Activated naive CD4-positive, alpha-beta T cell treated with anti-CD3 and anti-CD28 coated beads, Interleukin-2, amount 50 U/mL, for 16 hours (primary cell): Measurements from ENCODE around the gene CABP7.

Source experiments
- DNase-seq: peaks from one replicate; pipeline ENCODE4 v3.0.0-alpha.2; 2020

Gene CABP7

DNA sequence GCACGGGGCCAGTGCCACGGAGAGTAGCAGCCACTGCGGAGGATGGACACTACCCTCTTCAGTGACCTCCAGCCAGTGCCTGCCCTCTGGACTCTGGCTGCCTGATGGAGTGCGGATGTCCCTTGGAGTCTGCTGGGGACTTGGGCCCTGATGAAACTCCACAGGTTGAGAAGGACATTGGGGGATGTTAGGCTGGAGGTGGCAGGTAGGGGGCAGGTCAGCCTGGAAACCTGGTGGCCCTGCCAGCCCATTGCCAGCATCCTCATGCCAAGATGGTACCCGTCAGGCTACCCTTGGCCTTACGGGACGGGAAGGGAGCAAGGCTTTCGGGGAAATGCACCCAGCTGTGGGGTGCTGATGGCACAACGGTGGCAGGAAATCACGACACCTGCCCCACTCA, 4.0 kb downstream of the CABP7 start:
- DNase-seq: no peak

DNA sequence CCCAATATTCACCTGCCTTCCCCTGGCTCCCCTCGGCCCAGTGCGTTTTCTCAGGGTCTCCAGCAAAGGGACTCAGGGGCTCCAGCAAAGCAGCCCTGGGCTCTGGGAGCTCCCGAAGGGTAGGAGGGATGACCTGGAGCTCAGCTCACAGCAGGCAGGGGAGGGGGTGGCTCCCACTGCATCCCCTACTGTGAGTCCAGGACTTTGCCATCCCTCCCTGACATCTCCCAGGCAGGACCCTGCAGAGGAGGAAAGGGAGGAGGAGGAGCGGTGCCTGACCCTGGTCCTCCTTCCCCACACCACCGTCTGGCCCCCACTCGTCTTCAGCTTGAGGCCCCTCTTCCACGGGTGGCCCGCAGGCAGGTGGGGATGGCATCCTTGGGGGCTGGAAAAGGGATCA, 5.0 kb downstream of the CABP7 start:
- DNase-seq: no peak

DNA sequence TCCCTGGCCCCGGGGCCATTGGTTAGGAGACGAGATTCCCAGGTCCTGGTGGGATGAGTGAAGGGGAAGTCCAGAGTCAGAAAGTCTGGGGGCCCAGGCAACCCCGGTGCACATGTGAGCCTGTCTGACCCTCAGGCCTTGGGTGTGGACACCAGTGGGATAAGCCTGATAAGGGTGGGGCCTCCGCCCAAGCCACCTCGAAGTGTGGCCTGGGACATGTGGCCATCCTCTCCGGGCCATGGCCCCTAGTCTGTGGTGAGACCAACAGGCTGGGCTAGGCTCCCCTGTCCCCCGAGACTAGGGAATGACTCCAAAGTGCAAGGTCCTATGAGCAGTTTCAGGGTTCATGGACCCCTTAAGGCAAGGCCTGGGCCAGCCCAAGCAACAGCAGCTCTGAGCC, 6.3 kb downstream of the CABP7 start:
- DNase-seq: no peak

DNA sequence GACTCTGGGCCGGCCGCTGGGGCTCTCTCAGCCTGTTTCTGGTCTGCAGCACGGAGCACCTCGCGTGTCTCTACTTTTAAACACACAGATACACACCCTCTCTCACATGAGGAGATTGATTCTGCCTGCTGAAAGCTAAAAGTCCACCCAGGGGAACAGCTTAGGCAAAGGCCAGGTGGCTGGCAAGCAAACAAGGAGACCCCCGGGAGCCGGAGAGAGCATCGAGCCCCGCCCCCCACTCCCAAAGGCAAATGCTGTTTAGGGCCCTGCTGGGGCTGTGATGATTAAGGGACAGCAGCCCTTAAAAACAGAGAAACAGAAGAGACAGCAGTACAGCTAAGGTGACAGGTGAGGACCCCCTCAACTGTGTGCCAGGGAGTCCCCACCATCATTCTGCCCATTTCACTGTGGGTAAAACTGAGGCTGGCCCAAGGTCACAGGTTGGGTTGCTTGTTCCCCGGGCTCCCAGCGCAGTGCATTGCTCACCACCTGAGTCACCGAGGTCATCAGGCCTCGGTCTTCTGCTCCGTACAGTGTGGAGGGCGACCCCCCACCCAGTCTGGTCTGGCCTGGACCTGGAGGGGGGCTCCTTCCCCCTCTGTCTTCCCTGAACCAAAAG, 6.8 kb downstream of the CABP7 start:
- DNase-seq: no peak

DNA sequence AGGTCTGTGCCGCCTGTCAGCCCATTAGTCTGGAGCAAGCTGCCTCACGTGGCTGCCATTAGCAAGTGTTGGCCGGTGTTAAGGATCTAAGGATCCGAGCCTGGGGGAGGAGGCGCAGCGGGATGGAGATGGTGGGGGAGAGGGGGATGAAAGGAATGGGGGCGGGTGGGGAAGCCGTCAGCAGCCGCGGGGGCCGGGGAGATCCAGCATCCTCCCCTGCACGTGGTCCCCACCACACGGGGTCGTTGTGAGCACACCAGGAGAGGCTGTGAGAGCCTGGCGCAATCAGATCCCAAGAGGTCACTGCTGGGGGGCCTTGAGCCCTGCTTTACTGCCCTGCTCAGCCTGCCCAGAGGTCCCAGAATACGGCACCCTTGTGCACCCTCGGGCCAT, 7.3 kb downstream of the CABP7 start:
- no peak for DNase-seq

DNA sequence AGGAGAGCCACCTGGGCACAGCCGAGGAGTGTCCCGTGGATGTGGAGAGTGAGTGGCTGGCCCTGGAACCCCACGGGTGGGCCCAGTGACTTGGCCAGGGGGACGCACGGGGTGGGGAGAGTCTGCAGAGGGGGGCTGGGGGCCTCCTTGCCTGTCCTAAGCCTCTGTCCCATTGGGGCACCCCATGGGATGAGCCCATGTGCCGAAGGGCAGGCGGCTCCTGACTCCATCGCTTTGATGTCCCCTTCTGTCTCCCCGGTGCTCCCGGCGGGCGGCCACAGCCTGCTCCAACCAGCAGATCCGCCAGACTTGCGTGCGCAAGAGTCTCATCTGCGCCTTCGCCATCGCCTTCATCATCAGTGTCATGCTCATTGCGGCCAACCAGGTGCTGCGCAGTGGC, 9.4 kb downstream of the CABP7 start:
- DNase-seq: no peak

DNA sequence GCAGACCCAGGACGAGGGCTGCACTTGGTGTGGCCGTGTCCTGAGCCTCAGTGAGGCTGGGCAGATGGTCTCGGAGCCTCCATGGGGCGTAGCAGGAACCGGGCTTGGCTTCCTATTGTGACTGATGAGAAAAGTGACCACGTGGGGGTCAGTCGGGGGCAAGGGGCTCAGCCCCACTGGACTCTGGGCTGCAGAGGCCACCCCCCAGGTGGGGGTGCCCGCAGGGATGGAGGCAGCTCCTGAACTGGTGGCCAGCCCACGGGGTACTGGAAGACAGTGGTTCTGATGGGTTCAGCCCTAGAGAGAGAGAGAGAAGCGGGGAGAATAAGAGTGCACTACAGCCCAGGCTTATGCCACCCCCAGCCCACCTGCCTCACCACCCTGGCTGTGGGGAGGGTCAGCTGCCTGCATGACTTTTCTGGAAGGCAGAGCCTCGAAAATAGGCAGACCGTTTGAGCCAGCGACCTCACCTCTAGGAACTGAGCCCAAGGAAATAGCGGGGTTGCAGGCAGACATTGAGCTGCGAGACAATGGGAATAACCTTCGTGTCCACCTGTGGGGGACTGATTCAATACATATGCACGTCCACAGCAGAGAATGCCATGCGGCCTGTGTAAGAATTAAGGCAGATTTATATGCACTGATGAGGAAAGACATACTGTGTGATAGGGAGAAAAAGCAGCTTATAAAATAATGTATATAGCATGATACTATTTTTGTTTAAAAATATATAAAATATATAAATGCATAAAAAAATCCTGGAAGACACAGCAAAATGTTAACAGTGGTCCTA, 11.5 kb downstream of the CABP7 start:
- no peak for DNase-seq

DNA sequence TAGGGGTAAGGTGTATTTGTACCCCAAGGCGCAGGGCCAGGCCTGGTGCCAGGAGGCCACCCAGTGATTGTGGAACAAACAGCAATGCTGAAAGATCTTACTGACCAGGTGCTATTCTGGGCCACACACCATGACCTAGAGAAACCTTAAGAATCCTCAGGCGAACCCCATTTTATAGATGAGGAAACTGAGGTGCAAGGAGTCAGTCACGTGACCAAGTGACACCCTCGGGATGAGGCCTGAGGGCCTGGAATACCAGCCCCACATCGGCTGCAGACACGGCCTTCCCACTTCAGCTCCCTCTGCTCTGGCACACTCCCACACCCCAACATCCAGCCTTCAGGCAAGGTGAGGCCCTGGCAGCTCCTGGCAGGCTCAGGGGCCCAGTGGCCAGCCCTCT, 13.1 kb downstream of the CABP7 start:
- DNase-seq: no peak

DNA sequence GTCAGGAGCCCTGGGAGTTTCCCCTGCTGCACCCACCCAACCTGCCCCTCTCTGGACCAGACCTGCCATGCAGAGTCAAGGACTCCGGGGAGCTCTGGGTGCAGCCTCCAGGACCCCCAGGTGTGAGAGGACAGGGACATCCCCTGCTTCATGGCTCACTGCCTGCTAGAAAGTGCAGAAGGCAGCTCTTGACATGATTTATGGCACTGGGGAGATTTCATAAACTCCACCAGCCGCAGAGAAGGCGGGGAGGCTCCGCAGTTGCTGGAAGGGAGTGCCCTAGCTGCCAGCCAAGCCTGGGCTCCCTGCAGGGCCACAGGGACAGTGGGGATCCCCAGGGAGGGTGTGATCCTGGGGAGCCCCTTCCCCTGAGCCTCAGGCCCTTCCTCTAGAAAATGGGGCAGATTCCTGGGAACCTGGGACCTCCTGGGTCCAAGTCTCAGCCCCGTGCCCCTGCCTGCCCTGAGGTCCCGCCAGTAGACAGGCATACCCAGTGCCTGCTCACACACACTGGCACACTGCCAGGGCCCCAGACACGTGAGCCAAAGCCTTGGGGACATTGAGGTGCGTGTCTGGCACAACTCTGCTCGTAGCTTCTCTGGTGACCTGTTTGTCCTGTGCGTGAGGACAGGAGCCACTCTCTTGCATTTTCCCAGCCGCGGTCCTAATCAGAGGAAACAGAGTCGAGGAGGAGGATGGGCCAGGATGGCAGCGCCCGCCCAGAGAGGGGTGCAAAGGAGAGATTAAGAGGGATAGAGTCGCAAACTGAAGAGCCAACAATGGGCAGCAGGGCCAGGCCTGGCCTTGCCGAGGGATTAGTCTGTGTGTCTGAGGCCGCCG, 13.8 kb downstream of the CABP7 start:
- DNase-seq: no peak

DNA sequence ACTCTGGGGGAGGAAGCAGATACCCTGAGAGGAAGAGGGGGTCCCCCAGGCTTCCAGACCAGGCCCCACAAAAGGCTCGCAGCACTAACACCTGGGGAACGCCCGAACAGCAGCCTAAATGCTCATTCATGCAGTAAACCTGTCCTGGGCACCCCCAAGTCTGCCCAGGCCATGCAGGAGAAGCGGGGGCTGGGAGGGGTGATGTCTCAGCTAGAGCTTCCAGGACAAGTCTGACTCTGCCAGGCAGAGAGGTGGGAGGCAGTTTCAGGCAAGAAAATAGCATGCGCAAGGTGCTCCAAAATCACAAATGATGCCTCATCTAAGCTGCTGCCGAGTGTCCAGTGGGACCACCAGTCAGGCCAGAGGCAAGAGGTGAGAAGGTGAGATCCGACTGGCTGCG, 14.6 kb downstream of the CABP7 start:
- no peak for DNase-seq

DNA sequence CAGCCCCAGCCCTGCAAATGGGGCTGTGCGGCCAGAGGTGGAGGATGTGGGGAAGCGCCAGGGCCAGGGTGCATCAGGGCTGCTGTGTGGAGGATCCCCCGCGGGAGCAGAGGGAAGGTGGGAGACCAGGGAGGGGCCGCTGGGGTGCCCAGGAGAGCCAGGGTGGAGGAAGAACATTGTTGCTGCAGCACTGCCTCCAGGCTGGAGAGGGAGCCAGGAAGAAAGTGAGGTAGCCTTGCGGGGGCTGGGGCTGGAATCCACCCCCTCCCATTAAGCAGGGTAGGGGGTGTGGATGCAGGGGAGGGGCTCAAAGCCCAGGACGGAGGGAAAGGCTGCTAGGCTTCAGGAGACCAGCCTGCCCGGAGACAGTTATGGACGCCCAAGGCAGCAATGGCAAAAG, 15.0 kb downstream of the CABP7 start:
- DNase-seq: no peak

DNA sequence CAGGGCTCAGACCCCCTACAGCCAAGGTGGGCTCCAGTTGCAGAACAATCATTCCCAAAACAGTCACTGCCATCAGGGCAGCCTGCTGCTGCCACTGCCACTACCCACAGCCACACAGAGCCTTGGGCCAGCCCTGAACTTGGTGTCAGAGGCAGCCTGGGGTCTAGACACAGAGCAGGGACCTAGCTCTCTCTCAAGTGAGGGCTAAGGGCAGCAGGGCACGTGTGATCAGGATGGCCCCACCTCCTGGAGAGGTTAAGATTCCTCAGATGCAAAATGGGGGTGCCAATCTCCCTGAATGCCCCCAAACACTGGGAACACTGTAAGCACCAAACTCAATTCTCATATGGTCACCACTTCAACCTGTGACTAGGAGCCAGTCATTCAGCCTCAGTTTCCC, 15.6 kb downstream of the CABP7 start:
- DNase-seq: no peak

DNA sequence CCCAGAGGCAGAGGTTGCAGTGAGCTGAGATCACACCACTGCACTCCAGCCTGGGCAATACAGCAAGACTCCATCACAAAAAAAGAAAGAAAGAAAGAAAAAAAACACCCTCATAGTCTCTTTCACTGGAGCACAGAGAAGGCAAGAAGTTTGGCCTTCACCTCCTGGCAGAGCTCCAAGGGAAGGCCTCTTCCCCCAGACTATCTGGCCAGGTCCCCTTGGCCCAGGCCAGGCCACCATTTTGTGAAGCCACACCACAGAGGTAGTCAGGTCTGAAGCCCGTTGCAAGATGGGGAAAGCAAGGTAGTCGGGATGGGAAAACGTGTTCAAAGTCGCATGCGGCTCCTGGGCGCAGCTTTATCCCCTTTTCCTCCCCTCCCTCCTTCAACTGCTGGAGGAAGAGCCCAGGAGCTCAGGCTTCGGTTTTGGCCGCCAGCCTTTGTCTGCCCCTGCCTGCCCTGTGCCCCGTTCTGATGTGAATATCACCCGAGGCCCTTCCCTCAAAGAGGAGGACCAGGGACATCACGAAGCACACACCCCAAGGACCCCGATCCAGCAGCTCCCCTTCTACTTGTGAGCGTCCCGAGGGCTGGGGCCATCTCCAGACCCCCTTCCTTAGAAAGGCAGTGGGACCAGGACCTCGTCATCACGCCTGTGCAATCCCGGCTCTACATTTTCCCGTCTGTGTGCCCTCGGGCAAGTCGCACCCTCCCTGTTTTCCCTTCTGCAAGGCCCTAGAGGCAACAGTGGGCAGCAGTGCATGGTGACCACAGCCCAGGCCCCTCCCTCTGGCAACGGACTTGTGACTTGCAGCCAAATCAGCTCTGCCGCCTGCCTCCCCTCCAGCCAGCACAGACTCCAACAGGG, 17.7 kb downstream of the CABP7 start:
- DNase-seq: no peak

DNA sequence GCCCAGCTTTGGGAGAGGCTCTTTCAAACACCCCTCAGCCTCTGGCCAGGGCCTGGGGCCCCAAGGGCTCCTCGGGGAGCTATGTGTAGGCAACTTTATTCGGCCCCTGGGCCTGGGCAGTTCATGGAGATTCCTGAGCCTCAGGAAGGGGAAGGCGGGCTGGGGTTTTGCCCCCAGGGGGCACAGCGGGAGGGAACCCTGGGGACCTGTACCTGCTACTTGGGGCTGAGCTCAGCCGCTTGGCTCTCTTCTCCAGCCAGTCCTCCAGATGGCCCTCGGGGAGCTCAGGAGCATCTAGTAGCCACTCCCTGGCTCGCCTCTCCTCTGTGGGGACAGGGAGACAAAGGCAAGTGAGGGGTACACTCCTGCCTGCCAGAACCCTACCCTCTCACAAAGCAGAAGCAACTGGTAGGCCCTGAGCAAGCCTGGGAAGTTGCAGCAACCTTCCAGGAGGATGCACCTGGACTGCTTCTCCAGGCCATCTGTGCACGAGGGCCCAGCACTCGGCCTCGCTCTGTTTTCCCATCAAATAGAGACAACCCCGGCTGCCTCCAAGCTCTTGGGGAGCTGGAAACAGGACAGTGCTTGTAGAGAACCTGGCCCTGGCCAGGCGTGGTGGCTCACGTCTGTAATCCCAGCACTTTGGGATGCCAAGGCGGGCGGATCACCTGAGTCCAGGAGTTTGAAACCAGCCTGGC, 18.5 kb downstream of the CABP7 start:
- DNase-seq: no peak

DNA sequence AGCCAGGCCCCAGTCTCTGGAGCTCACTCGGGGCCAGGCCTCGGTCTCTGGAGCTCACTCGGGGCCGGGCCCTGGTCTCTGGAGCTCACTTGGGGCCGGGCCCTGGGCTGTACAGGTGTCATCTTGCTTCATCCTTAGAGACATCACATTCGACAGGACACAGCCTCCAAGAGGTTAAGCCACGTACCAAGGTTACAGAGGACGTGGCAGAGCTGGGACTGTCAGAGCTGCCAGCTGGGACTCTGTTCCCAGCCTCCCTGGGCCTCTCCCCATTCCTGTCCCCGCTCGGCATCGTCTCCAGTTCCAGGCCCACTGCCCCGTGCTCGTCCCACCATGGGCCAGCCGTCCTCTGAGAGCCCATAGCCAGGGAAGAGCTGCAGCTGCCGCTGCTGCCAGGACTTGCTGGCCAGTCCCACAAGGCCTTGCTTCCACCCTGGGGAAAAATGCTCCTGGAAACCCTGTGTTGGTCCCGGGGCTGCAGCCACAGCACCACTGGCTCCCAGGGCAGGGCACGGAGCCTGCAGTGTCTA, 19.6 kb downstream of the CABP7 start:
- no peak for DNase-seq

DNA sequence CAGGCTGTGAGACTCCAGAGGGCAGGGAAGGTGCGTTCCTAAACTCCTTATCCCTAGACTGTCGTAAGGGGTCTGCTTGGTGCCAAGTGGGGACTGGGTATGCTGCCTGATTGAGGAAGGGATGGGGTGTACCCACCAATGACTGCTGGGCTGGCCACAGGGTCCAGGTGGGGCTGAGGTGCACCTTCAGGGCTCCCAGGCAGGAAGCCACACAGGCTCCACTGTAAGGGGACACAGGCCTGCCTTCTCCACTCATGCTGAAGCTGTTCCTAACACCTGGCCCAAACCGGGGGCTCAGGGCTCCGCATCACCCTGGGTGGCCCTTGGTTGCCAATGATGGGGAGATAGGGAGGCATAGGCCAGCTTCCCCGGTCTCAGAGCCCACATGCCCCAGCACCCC, 20.4 kb downstream of the CABP7 start:
- DNase-seq: no peak

DNA sequence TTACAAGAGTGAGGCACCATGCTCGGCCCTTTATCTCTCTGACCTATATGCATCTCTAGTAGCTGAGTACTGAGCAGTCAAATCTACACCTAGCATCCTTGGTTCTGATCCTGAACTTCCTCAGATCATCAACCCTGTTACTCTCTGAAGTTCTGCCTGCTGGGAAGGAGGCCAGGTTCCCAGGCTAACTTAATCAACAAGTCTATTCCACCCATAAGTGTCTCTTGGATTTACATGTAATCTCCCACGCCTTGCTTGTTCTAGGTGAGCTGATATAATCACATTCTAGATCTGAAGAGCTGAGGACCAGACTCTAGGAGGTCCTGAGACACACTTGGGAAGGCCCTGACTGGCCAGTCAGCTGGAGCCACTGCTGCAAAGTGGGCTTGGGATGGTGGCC, 22.1 kb downstream of the CABP7 start:
- DNase-seq: no peak

DNA sequence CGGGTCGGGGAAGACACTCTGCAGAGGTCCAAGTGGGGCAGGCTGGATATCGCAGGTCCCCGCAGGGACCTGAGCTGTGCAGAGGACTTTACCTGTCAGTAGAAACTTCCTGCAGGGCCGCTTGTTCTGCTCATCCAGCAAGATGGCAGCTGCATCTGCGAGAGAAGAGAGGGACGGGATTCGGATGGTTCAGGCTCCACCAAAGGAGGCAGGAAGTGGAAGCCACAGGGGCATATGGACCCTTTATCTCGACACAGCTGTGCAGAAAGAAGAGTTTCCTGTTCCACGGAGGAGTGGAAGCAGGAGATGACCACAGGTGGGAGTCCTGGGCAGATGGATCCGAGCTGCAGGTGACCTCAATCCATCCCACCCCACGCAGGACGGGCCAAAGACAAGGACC, 22.5 kb downstream of the CABP7 start:
- no peak for DNase-seq

DNA sequence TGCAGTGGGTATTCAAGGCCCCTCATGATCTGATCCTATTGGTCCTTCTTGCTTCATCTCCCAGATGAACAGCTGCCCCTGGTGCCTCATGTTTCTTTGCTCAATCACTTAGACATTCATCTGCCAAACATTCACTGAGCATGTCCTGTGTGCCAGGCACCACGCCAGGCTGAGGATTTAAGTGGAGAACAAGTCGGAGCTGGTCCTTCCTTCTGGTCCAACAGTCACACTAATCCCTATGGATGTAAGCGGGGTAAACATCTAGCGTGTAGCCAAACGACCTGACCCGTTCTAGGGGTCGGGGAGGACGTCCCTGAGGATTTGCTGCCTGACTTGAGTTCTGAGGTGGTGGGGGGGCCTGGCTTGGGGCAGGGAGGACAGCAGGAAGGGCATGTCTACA, 25.1 kb downstream of the CABP7 start:
- no peak for DNase-seq

DNA sequence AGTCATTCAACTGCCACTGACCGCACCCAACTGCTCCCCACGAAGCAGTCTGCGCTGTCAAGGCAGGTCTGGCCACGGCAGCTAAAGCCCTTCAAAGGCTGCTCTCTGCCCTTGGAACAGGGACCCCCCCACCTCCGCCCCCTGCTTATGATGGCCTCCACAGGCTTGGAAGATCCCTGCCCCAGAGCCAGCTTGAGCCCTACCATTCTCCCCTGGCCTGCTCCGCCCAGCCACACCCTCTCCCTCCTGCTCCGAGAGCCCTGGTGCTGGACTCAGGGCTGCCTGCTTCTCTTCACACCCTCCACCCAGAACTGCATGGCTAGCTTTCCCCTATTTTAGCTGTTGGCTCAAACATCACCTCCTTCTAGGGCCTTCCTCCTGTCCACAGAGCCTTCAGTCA, 28.0 kb downstream of the CABP7 start:
- DNase-seq: no peak

DNA sequence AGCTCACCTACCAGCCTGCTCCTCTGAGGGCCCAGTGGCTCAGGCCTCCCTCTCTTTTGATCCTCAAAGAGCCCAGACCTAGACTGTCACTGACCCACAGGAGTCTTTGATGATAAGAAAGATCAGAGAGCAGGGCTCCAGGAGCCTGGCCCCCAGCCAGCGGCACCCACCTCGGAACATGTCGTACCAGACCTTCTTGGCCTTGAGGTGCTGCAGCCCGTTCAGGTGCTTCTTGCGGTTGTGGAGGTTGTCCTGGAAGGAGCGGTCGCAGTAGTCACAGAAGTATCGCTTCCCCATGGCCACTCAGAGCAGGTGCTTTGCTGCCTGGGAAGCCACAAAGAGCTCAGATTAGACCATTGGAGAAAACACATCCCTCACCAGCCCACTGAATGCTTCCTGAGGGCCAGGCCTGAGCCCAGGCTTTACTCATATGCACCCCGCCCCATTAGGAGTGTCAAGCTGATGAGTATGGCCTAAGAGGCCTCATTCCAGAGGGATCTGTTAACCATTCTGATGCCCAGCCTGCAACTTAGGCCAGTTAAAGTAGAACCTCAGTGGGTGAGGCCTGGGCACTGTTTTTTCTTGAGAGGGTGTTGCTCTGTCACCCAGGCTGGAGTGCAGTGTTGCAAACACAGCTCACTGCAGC, 28.6 kb downstream of the CABP7 start:
- no peak for DNase-seq

DNA sequence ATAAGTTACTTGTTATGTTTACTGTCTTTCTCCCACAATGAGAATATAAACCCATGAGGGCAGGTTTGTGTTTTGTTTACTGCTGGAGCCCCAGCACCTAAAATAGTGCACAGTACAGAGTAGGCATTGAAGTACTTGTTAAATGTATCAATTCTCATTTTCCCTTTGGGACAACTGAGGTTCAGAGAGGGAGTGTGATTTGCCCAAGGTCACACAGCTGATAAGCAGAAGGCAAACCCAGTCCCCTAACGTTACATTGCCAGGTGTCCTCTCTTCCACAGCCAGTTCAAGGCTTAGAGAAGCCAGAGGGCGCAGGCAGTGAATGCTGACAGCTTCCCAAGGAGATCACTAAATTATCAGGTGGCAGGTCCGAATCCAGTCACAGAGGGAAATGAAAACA, 30.2 kb downstream of the CABP7 start:
- no peak for DNase-seq
